Osteocyte (in vitro differentiated cells): ENCODE data around the gene TTC34. TPM values are rescaled to one million over a fixed set of nuclear protein-coding genes. Genes with fewer than 3 reads are reported as not detected.

Source experiments
- DNase-seq: peaks from one replicate; pipeline ENCODE4 v3.0.0; 2021; ENCODE audit warnings: mixed read lengths; ENCODE audit not compliant: unreplicated experiment; ENCODE audit errors: extremely low spot score
- H3K27ac Mint-ChIP-seq: one replicate; pipeline ENCODE4 v1.8.0; 2021; ENCODE audit warnings: mild to moderate bottlenecking, mixed read lengths; ENCODE audit not compliant: unreplicated experiment
- H3K27me3 Mint-ChIP-seq: one replicate; pipeline ENCODE4 v1.8.0; 2021; ENCODE audit warnings: mixed read lengths; ENCODE audit not compliant: unreplicated experiment
- H3K36me3 Mint-ChIP-seq: one replicate; pipeline ENCODE4 v1.8.0; 2021; ENCODE audit warnings: mixed read lengths; ENCODE audit not compliant: unreplicated experiment
- H3K4me1 Mint-ChIP-seq: one replicate; pipeline ENCODE4 v1.8.0; 2021; ENCODE audit warnings: mixed read lengths; ENCODE audit not compliant: unreplicated experiment
- H3K4me3 Mint-ChIP-seq: one replicate; pipeline ENCODE4 v1.8.0; 2021; ENCODE audit warnings: mild to moderate bottlenecking, moderate library complexity, mixed read lengths; ENCODE audit not compliant: unreplicated experiment
- H3K9me3 Mint-ChIP-seq: one replicate; pipeline ENCODE4 v1.8.0; 2021; ENCODE audit warnings: mixed read lengths; ENCODE audit not compliant: unreplicated experiment
- CTCF ChIP-seq: fragments of 200-600 bp; sonication (generic); IDR thresholded peaks from 2 replicates; pipeline ENCODE4 v1.5.0; 2021; ENCODE audit warnings: antibody characterized with exemption, mild to moderate bottlenecking, moderate library complexity
- total RNA-seq: library from RNA; stranded (reverse); gene quantifications from 2 replicates; pipeline ENCODE4 v1.2.1, GENCODE V29; 2021

The TTC34 gene
- total RNA-seq, 1 donor from 2014 or later, result 1.7 TPM

GRCh38 chr1:2828586-2829250, 27.2 kb upstream of the TTC34 start:
- Mint-ChIP-seq H3K27ac (no peak overlapping the region), H3K9me3 (peaks cover 13% of the 10 kb centered on the region), H3K4me1 (no peaks in the 10 kb centered on the region), H3K4me3 (no peak overlapping the region), H3K36me3 (peaks cover 2% of the 10 kb centered on the region), H3K27me3 (no peaks in the 10 kb centered on the region)
- no peak for DNase-seq
- TF ChIP-seq CTCF, result no peak

GRCh38 chr1:2826736-2827292, 25.3 kb upstream of the TTC34 start:
- Mint-ChIP-seq H3K4me1 (no peaks in the 10 kb centered on the region), H3K27ac (no peak overlapping the region), H3K36me3 (peaks cover 2% of the 10 kb centered on the region), H3K27me3 (no peaks in the 10 kb centered on the region), H3K9me3 (peaks cover 15% of the 10 kb centered on the region), H3K4me3 (no peak overlapping the region)
- no peak for DNase-seq
- TF ChIP-seq CTCF, result no peak

- H3K4me1 Mint-ChIP-seq, result no peaks in the 10 kb centered on the region
- peaks cover 15% of the 10 kb centered on the region for H3K9me3 Mint-ChIP-seq
- H3K36me3 Mint-ChIP-seq, result peaks cover under 1% of the 10 kb centered on the region
- no peak overlapping the region for H3K4me3 Mint-ChIP-seq
- no peak overlapping the region for H3K27ac Mint-ChIP-seq
- no peaks in the 10 kb centered on the region for H3K27me3 Mint-ChIP-seq
- TF ChIP-seq CTCF, result no peak
- no peak for DNase-seq
These were observed 24.8 kb upstream of the TTC34 start for GRCh38 chr1:2826316-2826715.

GRCh38 chr1:2825487-2826189, 24.1 kb upstream of the TTC34 start:
- TF ChIP-seq CTCF, result no peak
- H3K27ac Mint-ChIP-seq, result no peak overlapping the region
- no peaks in the 10 kb centered on the region for H3K36me3 Mint-ChIP-seq
- no peaks in the 10 kb centered on the region for H3K4me1 Mint-ChIP-seq
- H3K4me3 Mint-ChIP-seq, result no peak overlapping the region
- H3K27me3 Mint-ChIP-seq, result no peaks in the 10 kb centered on the region
- no peak for DNase-seq
- H3K9me3 Mint-ChIP-seq, result peaks cover 15% of the 10 kb centered on the region

GRCh38 chr1:2824999-2825398, 23.5 kb upstream of the TTC34 start:
- no peak for DNase-seq
- no peak for TF ChIP-seq CTCF
- Mint-ChIP-seq H3K4me3 (no peak overlapping the region), H3K9me3 (peaks cover 16% of the 10 kb centered on the region), H3K27me3 (no peaks in the 10 kb centered on the region), H3K4me1 (no peaks in the 10 kb centered on the region), H3K27ac (no peak overlapping the region), H3K36me3 (no peaks in the 10 kb centered on the region)
